Stromal cell of bone marrow (primary cell): ENCODE measurements around the gene BUB3.
A peak's percentile ranks its signal among the peaks of the same experiment; 100 is the strongest.
"Not testable (repeated sequence)": the region's sequence is repeated elsewhere in the genome, so short reads cannot be mapped to it uniquely, and the experiment has no call there.

Experiments used
- DNase-seq: peaks from one replicate; pipeline ENCODE4 v3.0.0-alpha.2; 2012; ENCODE audit warnings: low read depth

BUB3 gene

DNA sequence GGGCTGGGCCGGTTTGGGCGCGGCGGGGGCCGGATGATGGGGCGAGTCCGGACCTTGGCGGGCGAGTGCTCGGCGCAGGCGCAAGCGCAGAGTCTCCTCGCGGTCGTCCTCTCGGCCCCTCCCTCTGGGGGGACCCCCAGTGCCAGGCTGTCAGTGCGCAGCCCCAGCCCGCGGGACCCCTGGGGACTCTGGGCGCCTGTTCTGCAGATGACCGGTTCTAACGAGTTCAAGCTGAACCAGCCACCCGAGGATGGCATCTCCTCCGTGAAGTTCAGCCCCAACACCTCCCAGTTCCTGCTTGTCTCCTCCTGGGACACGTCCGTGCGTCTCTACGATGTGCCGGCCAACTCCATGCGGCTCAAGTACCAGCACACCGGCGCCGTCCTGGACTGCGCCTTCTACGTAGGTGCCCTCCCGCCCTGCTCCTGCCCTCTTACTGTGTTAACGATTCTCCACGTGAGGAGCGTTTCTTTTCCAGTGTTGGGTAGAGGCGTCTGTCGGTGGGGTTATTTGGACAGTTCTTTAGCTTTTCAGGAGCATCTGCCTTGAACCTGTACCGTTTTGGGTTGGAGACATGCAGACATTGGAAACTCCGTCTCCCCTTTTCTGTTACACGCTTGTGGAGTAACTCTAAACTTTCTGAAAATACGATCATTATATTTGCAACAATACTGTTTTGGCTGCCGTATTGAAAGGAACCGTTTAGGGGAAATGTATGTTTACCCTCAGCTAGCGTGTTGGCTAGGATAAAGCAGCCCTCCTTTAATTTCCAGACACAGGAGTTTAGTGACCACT, 706 bp downstream of the BUB3 start:
- DNase-seq: peak; percentile 10

DNA sequence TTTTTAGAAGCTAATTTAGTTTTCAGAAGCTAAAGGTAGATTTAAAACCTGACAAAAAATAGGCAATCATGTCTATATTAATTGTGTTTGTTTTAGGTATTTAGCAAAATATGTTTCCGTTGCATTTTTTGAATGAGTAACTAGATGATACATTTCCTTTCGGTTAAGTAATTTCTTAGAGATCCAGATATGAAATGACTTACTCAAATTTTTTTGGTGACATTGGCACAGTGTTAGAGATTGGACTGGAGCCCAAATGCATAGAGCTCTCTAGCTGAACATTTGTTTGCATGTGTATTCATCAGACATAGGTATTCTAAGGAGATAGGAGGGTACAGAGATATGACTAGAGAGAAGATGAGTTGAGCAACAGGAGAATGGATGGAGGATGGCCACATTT, 1.9 kb downstream of the BUB3 start:
- DNase-seq: no peak

- DNase-seq: no peak
Observed at GRCh38 chr10:123157210-123157609, 3.0 kb downstream of the BUB3 start.

DNA sequence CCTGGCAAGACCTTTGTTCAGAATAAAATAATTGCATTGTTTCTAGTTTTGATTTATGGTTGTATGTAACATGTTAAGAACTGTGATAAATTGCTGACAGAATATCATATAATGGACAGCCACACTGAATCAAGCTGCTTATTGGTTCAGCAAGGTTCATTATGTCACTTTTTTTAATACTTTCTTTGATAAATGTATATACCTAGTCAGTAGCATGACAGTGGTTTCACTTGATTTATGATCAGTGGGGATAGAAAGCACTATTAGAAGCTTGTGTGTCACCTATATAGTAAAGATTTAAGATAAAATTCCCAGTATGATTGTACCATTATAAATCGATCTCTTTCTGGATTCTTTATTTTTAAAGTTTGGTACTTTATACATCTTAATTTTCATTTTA, 4.5 kb downstream of the BUB3 start:
- no peak for DNase-seq

GRCh38 chr10:123160311-123160980, 6.2 kb downstream of the BUB3 start:
- DNase-seq: no peak

GRCh38 chr10:123164319-123164718, 10.1 kb downstream of the BUB3 start:
- no peak for DNase-seq

DNA sequence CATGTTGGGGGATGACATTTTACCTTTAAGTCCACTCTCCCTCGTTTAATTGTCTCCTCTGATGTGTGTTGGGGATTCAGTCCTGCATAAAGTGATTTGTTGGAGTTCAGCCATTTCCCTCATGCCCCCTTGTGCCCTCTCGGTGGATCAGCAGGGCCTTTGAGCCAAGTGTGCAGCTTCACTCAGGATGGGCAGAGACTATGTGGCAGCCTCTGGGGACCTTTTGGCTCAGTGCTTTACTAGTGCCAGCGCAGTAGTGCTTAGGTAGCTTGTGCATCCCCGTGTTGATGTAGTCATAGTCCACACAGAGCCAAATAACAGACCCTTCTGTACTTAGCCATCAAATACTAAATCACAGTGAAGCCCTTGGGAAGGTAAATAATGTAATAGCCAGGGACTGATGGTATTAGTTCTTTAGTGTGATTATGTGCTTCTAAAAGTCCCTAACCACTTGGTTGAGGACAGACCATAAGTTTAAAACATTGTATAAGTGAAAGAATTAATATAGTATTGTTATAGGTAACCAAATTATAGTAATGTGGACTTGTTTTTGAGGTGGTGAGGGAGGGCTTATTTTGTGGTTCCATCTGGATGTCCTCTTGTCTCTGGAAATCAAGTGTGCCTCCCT, 11.4 kb downstream of the BUB3 start:
- no peak for DNase-seq

DNA sequence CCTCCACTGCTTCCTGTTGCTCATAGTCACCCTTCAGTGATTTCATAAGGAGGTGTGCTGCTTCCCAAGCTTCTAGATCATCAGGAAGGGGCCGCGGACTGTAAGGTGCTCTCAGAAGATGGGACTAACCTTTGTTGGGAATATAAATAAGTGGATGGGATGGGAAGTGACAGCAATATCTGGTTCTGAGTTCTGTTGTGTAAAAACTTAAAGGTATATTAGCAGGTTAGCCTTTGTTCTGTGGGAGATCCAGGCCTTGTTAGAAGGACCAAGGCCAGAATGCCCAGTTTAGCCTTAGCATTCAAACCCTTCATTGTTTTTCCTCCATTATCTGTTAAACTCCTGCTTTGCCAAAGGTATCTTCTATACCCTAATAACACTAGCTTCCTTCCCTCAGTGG, 12.4 kb downstream of the BUB3 start:
- no peak for DNase-seq

- no peak for DNase-seq
Observed at GRCh38 chr10:123170961-123171360, 16.8 kb downstream of the BUB3 start.

DNA sequence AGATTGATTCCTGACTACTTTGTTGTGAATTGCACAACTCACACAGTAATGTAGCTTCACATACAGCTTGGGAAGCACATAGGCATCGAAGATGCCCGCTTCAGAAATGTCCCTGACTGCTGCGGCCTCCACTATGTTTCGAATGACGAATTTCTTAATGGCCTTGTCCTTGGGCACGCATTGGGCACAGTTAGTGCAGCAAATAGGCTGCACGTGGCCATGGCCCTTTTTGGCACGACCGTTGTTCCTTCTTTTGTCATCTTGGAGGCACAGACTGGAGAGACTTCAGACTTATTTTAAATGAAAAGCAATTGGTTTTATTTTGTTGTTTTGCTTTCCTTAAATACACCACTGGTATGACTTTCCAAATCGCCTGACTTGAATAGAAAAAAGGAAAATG, 17.4 kb downstream of the BUB3 start:
- DNase-seq: not testable (repeated sequence)

GRCh38 chr10:123175389-123176387, 21.5 kb downstream of the BUB3 start:
- DNase-seq: no peak

GRCh38 chr10:123178390-123178789, 24.2 kb downstream of the BUB3 start:
- not testable (repeated sequence) for DNase-seq

DNA sequence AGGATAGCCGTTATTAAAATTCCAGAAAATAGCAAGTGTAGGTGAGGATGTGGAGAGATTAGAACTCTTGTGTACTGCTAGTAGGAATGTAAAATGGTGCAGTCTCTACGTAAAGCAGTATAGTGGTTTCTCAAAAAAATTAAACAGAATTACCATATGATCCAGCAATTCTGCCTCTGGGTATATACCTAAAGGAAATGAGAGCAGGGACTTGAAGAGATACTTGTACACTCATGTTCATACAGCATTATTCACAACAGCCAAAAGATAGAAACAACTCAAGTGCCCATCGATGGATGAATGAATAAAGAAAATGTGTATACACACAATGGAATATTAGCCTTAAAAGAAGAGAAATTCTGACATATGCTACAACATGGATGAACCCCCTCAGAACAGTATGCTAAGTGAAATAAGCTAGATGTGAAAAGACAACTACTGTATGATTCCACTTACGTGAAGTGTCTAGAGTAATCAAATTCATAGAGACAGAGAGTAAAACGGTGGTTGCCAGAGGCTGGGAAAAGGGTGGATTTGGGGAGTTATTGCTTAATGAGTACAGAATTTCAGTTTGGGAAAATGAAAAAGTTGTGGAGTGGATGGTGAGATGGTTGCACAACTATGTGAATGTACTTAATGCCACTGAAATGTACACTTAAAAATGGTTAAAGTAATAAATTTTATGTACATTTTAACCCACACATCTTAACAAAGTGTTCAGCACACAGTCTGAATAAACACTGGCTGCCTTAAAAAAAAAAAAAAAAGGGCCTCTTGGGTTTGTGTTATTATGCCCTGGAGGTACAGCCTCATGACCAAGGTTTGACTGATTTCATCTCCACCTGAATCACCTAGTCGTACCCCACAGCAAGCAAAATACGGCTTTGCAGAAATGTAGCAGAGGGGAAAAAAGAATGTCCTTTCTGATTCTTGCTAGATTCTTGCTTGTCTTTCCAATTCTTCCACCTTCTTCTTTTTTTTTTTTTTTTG, 26.2 kb downstream of the BUB3 start:
- no peak for DNase-seq

DNA sequence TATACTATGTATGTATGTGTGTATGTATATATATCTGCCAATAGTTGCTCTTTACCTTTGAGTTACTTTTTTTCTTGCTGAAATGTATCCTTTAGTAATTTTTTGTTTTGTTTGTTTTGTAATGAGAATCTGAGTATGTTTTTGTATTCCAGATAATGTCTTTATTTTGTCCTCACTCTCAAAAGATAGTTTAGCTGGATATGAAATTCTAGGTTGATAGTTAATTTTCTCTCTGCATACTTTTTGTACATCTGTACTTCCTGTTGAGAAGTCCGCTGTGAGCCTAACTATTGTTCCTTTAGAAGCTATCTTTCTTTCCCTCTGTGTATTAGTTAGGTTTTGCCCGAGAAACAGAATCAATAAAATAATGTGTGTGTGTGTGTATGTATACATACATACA, 29.5 kb downstream of the BUB3 start:
- DNase-seq: no peak

DNA sequence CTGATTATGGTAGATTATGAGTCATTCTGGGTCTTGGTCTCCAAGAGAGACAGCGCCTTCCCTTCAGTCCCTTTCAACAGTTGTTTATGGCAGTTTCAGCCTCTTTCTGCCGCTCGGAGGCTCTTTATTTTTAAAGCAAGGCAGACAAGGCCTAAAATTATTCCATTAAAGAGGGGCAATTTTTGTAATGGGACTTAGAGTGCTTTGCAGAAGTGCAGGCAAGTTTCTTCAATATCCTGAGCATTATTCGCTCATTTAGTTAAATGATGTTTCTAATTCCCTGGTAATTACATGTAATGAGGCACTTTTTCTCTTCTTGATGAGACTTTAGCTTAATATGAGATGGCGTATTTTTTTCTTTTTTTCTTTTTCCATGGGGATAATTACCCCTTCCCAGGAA, 33.6 kb downstream of the BUB3 start:
- DNase-seq: no peak

- no peak for DNase-seq
Observed at GRCh38 chr10:123191886-123192285, 37.7 kb downstream of the BUB3 start.

DNA sequence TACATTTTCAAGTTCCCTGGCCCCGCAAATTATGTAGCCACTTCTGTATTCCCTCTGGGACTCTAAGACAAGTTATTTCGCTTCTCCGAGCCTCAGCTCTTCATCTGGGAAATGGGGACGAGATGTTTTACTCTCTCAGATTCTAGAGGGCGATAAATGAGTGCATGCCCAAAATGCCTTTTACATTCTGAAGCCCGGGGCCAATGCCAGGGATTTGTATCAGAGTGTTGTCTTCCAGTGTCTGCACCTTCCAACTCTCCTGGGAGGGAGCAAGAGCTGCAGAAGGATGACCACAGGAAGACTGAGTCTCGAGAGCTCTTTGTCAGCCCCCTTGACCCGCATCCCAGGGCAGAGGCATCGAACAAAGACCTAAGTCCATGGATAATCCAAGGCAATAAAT, 39.9 kb downstream of the BUB3 start:
- no peak for DNase-seq

GRCh38 chr10:123200531-123200930, 46.3 kb downstream of the BUB3 start:
- no peak for DNase-seq

GRCh38 chr10:123202506-123202905, 48.3 kb downstream of the BUB3 start:
- DNase-seq: no peak

DNA sequence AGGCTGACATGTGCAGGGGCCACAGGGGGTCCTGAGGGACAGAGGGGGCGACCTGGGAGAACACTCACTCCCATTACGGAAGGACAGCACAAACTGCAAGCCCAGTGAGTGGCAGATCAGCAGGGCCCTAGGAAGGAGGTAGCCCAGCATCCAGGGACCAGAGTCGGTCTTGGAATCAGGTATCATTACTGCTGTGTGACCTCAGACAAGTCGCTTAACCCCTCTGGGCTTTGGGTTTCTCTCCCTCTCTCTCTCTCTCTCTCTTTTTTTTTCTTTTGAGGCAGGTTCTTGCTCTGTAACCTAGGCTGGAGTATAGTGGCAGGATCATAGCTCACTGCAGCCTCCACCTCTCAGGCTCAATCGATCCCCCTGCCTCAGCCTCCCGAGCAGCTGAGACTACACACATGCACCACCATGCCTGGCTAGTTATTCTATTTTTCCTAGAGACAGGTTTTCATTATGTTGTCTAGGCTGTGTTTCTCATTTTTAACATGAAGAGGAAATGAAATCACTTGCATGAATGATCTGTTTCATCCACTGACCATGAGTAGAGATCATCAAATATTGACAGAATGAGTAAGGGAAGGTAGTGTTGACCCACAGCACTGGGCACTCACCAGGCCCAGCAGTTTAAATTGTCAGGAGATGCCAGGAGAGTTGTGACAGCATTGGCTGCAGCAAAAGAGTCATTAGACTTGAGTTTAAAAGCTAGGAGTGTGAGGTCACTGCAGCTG, 49.4 kb downstream of the BUB3 start:
- DNase-seq: peak; percentile 1
